ENCODE measurements around the gene EPM2AIP1. TPM values are rescaled to one million over a fixed set of nuclear protein-coding genes. Genes with fewer than 3 reads are reported as not detected.
A peak's percentile ranks its signal among the peaks of the same experiment; 100 is the strongest.
"Not testable (repeated sequence)": the region's sequence is repeated elsewhere in the genome, so short reads cannot be mapped to it uniquely, and the experiment has no call there.

Gene EPM2AIP1
- total and polyA plus RNA-seq, 9 of the 15 experiments (the other 6 are each of a cell fraction or from before 2014, with no cell fraction given) = 6.7 to 44.8 (median 25.2) TPM

DNA sequence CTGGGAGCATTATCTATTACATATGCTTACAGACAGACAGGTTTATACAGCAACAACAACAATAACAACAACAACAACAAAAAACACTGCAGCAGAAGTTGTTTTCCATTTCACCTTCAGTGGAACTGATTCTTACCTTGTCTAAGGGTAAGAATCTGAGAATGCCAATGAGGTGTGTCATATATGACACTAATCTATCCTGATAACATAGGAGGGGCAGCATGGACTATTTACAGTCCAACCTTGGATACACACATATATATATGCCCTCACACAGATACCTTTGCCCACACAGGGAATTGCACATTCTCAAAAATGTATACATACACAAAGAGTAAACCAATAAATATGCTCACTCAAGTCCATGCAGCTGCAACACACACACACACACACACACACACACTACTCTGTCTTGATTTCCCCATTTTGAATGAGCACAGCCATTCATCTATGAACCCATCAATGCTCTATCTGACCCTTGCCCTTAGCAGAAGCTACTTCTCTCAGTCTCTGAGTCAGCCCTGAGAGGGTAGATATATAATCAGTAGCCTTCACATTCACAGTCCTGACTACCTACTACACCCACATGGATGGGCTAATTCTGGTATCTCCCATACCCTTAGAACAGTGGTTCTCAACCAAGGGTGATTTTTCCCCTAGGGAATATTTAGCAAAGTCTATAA is 38.3 kb downstream of the EPM2AIP1 start (continued):
- peak; percentile 81; the same call in 1 of the 2 replicates for TF ChIP-seq POLR2AphosphoS5 (IDR thresholded peaks at IDR 0.05; ENCODE audit: control insufficient read depth, insufficient read depth, low read depth, low read length)

- POLR2A ChIA-PET = interaction anchor here (0.9 to 1.6 kb wide), 3 partner anchors 9 to 14 kb away, joined by 3 to 7 read pairs (median 5); no protein-coding TSS in a partner anchor
- in situ Hi-C loops (cut with MboI) = not testable (repeated sequence)
- 48% methylated on average over 5 of the region's 5 CpGs for WGBS (ENCODE audit: insufficient coverage, low coverage, missing lambda C conversion rate)
Observed at GRCh38 chr3:36947814-36948213, 45.1 kb downstream of the EPM2AIP1 start.

More at GRCh38 chr3:36947814-36948213, 45.1 kb downstream of the EPM2AIP1 start:
- H3K36me3 ChIP-seq (ENCODE audit: control insufficient read depth, insufficient read depth, low read length); H3K9ac ChIP-seq (ENCODE audit: insufficient read depth in 1 of 2, low read depth in 2 of 2, low read length in 2 of 2); H3K79me2 ChIP-seq (ENCODE audit: control insufficient read depth, insufficient read depth, low read length); H3K27ac ChIP-seq (ENCODE audit: extremely low read depth, low read depth, low read length); FAIRE-seq; intact Hi-C loops (cut with micrococcal nuclease); H3K4me2 ChIP-seq (ENCODE audit: insufficient read depth, low read length); ATAC-seq; BruUV-seq (replicated peaks); H3K9me1 ChIP-seq (ENCODE audit: control insufficient read depth, insufficient read depth, low read length); H4K20me1 ChIP-seq (replicated peaks; ENCODE audit: control insufficient read depth, insufficient read depth, low read length); H3K4me1 ChIP-seq (replicated peaks in 1 of 2; ENCODE audit: control insufficient read depth in 2 of 2, insufficient read depth in 2 of 2, low read length in 2 of 2); H3K27me3 ChIP-seq (ENCODE audit: control insufficient read depth in 2 of 2, insufficient read depth in 2 of 2, low read length in 2 of 2); H2AFZ ChIP-seq (ENCODE audit: low read depth, low read length); CTCF ChIA-PET (ENCODE audit: low intra/inter-chr PET ratio); H3K4me3 ChIP-seq: not testable (repeated sequence)
- DNase-seq (ENCODE audit: extremely low read depth in 1 of 4, low spot score in 3 of 4) = peak in 1 of 4 experiments; percentile 10
- TF ChIP-seq ZNF280A (IDR thresholded peaks at IDR 0.05; ENCODE audit: low read depth, partially characterized antibody) (peak; percentile 44), ZFP1 (CRISPR knock-in tag; IDR thresholded peaks at IDR 0.05) (peak; percentile 99), CBX3 (IDR thresholded peaks at IDR 0.05; ENCODE audit: borderline replicate concordance in 1 of 2, low read length in 2 of 2) (peak in 1 of 2 experiments; percentile 83; a peak in 2 of 3 replicates), TRIM28 (IDR thresholded peaks at IDR 0.05) (peak; percentile 93), CBX1 (IDR thresholded peaks at IDR 0.05; ENCODE audit: low read depth) (peak; percentile 61; the same call in 1 of the 2 replicates), C11orf30 (IDR thresholded peaks at IDR 0.05; ENCODE audit: low read depth) (peak; percentile 29; the same call in 1 of the 2 replicates), ZNF316 (IDR thresholded peaks at IDR 0.05) (peak; percentile 39), CBX5 (IDR thresholded peaks at IDR 0.05; ENCODE audit: borderline replicate concordance, low read depth) (0 out of 2 replicates have a peak, but pooled peaks have one; percentile 20), TRIM24 (IDR thresholded peaks at IDR 0.05) (peak in 1 of 2 experiments; percentile 53; a peak in 1 of 4 replicates)
- peaks cover 24% of the 10 kb centered on the region for H3K9me3 ChIP-seq (replicated peaks; ENCODE audit: control insufficient read depth, insufficient read depth, low read depth, low read length)
